GM19467 (cell line): Measurements from ENCODE around the gene SLC47A2.
"Not testable (repeated sequence)": the region's sequence is repeated elsewhere in the genome, so short reads cannot be mapped to it uniquely, and the experiment has no call there.

Experiments
- ATAC-seq: cut with Tn5 transposase; IDR thresholded peaks from one replicate; pipeline ENCODE4 v1.9.1; 2021; ENCODE audit warnings: mild to moderate bottlenecking, moderate library complexity; ENCODE audit not compliant: unreplicated experiment

SLC47A2 gene

DNA sequence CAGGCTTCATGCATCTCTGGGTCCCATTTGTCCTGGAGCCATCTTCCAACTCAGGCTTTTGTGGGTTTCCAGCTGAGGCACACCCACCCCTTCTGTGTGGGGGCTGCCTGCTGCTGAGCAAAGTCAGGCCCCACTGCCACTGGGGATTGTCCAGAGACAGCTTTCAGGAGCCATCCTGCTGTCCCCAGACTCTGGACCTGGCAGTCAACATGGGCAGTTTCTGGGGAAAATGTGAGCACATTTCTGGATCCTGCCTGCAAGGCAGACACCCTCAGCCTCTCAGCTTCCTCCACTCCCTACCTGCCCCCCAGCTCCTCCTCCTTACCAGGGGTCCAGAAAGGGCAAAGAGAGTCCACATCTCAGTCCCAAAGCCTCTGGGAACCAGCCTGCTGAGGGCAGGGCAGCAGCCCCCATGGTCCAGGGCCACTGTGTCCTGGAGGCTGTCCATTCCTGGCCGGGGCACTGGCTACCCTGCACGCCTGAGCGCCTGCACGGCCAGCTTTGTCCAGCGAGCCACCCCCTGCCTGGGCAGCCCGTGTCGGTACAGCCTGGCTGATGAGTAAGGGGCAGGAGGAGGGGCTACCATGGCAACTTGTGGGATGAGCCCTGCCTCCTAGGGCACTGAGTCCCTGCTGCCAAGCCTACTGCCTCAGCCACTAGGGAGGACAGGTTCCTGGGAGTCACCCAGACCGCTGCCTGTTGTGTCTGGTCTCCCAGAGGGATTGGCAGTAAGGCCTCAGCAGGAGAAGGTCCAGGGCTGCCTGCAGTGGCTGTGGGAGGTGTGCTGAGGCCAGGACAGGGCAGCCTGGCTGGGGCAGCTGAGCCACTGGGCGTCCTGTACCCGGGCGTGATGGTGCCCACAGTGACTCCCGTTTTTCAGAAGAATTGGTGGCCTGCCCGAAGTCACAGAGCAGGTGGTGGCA is at the start of gene SLC47A2:
Gene SLC47A2, minus strand, starts transcription at position 477 of the 923 bp plus-strand sequence. Its CDS starts 29 bp downstream, at position 448.
- ATAC-seq, result no peak

DNA sequence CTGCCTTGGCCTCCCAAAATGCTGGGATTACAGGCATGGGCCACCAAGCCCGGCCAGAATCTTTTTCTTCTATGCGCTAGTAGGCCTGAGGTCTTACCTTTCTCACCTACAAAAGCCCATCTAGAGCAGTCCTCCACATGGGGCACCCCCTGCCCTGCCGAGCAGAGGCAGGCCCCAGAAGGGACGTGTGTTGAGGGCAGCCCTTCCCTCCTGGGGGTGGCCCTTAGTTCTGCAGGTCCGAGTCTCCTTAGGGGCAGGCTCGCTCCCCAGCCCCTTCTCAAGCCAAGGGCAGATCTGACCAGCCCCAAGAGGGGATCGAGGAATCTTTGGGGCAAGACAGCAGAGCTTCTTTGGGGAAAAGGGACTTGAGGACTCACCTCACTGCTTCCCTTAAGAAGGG is 49.6 kb upstream of the SLC47A2 start:
- ATAC-seq, result no peak

GRCh38 chr17:19763991-19764390 is 47.6 kb upstream of the SLC47A2 start:
- ATAC-seq, result not testable (repeated sequence)

GRCh38 chr17:19763416-19763815 is 47.0 kb upstream of the SLC47A2 start:
- no peak for ATAC-seq

- ATAC-seq, result no peak
These were observed 46.2 kb upstream of the SLC47A2 start for GRCh38 chr17:19762515-19762961.

DNA sequence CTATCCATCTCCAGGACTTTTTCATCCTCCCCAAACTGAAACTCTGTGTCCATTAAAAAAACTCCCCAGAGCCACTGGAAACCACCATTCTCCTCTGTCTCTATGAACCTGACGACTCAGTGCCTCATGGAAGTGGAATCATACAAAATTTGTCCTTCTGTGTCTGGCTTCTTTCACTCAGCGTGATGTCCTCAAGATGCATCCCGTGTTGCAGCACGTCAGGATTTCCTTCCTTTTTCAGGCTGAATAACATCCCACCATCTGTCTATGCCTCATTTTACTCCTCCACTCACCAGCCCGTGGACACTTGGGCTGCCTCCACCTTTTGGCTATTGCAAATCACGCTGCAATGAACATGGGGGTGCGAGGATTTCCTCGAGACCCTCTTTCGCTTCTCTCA is 44.4 kb upstream of the SLC47A2 start:
- ATAC-seq, result no peak

DNA sequence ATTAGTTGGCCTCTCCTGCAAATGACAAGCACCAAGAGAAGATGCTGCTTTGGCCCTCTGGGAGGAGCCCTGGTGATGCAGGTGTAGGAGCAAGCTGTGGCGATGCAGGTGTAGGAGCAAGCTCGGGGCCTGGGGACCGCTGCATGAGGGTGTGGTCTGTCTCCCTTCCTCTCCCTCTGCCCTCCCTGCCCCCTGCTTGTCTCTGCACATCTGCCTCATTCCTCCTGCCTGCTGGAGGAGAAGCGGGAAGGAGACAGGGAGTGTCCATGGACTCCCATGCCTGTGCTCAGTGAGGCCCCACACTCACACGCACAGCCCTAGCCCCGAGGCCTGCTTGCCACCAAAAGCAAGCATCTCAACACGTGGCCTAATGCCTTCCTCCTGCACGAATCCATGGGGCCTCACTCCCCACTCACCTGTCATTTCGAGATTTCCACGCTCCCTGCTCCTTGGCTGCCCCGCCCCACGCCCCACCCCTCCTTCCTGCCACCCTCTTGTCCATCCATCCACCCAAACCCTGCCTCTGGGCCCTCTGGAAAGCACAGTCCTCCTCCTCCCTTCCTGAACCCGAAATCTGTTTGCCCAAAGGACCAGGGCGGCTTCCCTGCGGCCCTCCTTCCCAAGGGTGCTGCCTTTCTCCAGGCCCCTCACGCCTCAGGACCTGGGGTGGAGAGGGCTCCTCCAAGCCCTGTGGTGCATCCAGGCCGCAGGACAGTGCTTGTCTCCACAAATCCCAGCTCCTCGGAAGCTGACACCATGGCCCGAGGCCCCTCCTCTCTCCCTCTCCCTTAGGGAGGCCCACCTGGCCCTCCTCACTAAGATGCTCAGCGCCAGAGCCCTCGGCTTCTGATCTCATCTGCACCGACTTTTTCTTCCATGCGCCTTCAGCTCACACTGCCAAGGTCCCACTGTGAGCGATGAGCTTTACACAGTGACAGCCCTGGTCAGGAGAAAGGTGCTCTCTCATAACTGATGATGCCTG is 43.5 kb upstream of the SLC47A2 start:
- no peak for ATAC-seq

DNA sequence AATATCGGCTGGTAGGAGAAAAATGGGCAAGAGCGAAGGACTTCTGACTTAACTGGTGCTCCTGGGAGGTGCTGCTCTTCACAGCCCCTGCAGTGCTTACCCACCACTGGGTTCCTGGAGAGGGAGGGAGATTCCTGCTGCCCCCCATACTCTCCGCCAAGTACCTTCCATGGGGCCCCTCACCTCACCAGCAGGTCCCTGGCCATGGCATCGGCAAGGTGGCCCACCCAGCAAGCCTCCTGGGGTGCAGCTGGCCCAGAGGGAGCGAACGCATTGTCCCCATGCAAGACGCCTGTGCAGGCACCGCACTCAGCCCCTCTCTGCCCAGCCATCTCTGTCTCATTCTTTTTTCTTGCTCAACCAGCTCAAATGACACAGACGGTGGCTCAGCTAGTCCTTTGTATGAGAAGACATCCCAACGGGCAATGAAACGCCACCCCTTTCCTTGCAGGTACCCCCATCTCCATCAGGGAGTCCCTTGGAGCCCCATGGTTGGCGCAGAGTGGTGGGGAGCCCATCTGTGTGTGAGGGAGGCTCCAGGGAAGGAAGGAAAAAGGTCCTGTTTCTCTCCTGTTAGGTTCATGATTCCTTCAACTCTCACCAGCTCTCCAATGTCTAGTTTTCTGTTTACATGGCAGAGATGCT is 41.3 kb upstream of the SLC47A2 start:
- no peak for ATAC-seq

DNA sequence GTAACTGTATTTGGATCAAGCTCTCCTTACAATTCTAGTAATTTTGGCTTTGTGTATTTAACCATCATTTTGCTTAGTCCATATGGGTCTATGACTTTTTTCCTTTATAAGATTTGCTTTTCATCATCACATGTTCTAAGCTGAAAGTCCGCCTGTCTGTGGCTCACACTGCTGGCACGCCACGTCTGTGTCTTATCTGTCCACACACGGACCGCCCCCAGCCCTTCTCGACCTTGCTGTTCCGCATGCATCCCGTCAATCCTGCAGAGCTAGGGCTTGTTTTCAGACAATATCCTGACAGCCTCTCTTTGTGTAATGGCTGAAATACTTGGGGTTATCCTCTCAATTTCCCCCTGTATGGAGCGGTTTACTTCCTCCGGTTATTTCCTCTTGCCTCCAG is 40.2 kb upstream of the SLC47A2 start:
- ATAC-seq, result no peak

- ATAC-seq, result no peak
These were observed 39.6 kb upstream of the SLC47A2 start for GRCh38 chr17:19755821-19756510.

GRCh38 chr17:19755392-19755791 is 39.0 kb upstream of the SLC47A2 start:
- ATAC-seq, result no peak

DNA sequence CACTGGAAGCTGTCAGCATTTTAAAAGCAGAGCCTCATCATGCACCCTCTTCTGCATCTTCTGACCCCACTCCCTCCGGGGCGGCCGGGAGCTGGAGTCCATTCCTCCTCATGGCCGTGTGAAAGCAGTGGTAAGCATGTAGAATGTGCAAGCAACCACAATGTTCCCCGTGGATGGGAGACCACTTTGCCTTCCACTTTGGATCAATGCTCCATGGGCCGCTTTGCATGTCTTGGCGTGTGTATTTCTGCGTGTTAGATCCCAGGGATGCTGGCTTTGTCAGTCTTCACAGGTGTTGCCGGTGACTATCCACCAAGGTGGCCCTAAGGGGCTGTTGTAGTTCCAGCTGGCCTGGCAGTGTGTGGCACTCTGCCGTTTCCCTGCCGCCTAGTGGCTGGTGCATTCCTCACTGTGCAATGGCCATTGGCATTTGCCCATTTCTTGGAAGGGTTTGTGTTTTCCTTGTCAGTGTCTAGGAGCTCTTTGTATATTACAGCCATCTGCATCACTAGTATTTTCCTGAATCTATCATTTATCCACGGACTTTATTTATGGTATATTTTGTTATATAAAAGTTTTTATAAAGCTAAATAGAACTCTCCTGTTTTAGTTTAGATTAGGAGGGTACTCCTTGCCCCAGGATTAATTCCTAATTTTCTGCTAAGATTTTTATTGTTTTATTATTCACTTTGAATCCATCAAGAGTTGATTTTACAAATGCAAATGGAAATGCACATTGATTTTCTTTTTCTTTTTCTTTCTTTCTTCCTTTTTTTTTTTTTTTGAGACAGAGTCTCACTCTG is 37.5 kb upstream of the SLC47A2 start:
- no peak for ATAC-seq

- ATAC-seq, result no peak
These were observed 36.7 kb upstream of the SLC47A2 start for GRCh38 chr17:19753051-19753509.

DNA sequence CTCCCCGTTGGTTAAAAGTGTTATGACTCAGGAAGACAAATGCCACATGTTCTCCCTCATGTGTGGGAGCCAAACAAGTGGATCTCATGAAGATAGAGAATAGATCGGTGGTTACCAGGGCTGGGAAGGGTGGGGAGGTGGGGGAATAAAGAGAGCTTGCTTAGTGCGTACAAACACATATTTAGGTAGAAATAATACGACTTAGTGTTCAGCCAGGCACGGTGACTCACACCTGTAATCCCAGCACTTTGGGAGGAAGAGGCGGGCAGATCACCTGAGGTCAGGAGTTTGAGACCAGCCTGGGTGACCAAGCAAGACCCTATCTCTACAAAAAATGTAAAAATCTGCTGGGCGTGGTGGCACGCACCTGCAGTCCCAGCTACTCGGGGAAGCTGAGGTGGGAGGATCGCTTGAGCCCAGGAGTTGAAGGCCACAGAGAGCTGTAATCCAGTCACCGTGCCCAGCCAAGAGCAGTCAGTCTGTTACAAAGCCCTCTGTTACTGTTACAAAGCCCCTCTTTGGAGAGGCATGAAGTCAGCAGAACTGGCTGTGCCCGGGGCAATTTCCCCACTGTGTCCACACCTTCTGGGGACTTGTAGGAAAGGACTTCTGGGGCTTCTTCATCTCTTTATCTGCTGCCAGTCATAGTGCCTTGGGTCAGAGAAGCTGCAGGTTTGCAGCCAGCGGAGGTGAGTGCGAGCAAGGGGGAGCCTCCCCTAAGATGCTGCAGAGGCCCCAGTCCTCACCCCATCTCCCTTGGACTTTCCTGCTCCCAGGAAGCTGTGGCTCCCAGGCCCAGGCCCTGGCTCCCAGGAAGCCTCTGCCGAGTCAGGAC is 36.0 kb upstream of the SLC47A2 start:
- ATAC-seq, result no peak

GRCh38 chr17:19750835-19751234 is 34.5 kb upstream of the SLC47A2 start:
- ATAC-seq, result no peak

DNA sequence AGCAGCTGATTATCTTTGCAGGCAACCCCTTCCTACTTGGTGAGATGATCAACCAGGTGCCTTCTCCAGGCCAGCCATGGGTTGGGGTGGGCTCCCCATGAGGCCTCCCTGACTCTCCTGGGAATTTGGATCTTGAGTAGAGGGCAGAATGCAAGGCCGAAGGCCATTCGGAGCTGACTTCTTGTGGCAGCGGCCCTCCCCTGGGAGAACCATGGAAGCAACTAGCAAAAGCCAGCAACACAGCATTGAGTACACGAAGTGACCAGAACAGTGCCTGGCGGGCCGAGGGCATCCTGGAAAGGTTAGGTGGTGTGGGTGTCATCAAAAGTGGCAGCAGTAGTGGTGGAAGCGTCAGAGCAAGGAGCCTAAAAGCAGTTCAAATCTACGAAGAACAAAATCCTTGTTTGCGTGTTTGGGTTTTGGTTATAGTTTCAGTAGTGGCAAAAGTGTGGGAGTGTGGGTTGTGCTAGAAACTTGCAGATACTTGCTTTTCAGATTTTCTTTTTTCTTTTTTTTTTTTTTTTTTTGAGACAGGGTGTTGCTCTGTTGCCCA is 33.7 kb upstream of the SLC47A2 start:
- no peak for ATAC-seq

GRCh38 chr17:19748807-19749193 is 32.4 kb upstream of the SLC47A2 start:
- no peak for ATAC-seq
